Measurements from ENCODE around the gene JAK2.
A peak's percentile ranks its signal among the peaks of the same experiment; 100 is the strongest.
"Not testable (repeated sequence)": the region's sequence is repeated elsewhere in the genome, so short reads cannot be mapped to it uniquely, and the experiment has no call there.

JAK2 gene

DNA sequence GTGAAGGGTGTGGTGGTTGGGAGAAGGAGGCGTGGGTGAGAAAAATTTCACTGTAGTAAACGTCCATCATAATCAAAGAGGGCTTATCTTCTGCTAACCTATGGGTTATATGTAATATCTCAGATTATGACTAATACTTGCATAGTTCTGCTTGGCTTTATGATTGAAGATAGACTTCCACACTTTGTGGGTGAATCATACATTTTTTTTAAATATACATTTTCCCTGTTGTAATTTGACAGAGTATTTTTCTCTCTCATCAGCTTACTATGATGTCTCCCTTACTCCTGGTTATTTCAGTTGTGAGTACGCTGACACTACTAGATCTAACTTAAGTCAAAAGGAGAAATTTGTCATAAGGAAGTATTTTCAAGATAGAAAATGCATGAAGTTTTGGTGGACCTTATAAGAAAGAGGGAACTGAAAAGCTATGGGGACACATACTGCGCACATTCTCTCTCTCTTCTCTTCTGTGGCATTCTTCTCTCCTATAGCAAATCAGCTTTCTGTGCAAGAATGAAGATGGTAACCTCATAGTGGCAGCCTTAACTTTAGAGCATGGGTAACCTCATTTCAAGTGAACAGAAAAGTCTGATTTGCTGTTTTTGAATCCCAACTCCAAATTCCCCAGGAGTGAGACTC is 4.9 kb upstream of the JAK2 start:
- DNase-seq (ENCODE audit: low read depth in 2 of 3, low spot score in 1 of 3), result no peak

DNA sequence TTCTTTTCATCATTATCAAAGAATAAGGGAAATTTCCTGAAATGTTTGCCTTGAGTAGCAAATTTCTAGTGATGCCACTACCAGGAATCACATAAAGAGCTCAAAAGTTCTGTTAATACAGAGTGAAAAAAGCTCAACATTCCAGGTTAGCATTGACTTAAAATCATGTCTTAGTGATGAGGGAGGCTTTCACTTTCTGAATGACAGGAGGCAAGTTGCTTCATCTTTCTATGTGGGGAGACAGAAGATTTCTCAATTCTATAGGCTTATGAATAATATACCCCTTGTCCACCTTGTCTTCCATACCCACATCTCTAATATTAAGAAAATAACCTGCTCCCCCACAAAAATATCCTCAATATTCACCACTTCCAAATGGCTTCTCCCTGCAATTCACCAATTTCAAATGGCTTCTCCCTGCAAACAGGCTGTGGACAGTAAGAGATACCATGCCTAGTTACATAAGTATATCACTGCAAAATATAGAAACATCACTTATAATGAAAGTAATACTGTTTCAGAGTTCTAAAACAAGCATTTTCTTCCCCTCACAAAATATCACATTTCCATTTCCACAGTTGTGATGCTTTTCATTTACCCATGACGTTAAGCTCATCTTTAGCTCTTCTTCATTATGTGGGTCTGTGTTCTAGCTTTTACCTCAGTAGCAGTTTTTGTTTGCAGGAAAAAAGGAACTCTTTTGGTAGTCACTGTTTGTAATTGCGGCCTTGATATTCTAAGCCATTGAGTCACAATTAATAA is 2.2 kb upstream of the JAK2 start:
- DNase-seq (ENCODE audit: low read depth in 2 of 3, low spot score in 1 of 3), result no peak

DNA sequence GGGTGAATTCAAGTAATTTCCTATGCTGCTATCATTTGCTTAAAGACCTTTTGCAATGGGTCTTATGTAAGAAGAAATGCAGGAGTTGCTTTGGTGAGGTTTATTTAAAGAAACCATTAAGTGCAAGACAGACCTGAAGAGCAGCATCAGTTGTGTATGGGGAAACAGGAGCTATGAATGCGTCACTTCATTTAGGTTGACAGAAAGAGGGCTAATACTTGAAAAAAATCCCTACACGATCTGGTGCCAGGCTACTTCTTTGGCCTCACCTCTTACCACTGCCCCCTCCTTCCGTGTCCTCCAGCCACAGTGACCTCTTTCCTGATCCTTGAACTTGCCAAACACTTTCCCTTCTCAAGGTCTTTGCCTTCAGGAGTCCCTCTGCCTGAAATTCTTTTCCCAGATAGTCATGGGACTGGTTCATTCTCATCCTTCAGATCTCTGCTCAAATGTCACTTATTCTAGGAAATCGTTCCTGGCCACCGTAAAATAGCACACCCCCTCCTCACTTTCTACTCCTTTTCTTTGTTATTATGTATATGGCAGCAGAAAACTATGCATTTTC is 1.4 kb upstream of the JAK2 start:
- DNase-seq (ENCODE audit: low read depth in 2 of 3, low spot score in 1 of 3), result no peak

DNA sequence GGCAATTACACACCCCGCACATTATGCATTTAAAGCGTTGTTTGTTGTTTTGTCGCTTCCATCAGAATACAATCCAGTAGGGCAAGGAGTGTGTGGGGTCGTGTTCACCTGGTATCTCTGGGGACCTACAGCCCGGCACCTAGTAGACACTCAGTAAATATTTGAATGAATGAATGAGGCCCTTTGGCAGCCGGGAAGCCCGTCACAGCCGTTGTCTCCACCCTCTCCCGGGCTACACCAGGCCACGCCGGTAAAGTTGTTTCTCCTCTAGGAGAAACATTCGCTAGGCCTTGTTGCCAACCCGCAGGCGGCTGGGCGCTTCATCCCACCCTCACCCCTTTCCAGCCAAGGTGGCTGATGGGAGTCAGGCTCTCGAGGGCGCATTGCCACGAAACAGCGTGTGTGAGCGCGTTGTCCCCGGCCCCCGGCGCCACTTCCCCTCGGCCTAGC is 876 bp upstream of the JAK2 start:
- peak in 1 of 3 donors; percentile 25 for DNase-seq (ENCODE audit: low read depth in 2 of 3, low spot score in 1 of 3)

DNA sequence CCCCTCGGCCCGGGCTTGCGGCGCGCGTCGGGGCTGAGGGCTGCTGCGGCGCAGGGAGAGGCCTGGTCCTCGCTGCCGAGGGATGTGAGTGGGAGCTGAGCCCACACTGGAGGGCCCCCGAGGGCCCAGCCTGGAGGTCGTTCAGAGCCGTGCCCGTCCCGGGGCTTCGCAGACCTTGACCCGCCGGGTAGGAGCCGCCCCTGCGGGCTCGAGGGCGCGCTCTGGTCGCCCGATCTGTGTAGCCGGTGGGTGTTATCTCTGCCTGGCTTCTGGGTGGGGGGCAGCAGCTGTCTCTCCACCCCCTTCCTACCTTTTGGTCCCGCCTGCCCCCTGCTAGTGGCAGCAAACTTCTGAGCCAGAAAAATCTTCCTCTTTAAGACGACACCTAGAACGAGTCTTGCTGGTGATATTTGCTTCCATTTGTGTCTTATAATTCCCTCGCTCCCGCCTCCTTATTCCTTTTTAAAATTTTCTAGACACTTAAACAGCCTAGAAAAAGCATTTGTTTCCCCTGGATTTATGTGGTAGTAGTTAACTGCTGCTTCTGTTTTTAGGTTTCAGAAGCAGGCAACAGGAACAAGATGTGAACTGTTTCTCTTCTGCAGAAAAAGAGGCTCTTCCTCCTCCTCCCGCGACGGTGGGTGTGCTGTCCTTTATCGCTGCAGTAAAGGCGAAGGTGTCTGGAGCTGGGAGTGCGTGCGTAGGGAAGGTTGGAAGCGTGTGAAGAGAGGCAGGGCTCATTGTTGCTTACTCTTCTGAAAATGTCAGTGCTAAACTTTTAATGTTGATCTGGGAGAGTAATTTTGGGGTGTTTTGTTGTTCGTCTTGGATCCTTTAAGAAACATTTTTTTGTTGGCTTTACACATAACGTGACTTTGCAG is 554 bp downstream of the JAK2 start:
- no peak for DNase-seq (ENCODE audit: low read depth in 2 of 3, low spot score in 1 of 3)

DNA sequence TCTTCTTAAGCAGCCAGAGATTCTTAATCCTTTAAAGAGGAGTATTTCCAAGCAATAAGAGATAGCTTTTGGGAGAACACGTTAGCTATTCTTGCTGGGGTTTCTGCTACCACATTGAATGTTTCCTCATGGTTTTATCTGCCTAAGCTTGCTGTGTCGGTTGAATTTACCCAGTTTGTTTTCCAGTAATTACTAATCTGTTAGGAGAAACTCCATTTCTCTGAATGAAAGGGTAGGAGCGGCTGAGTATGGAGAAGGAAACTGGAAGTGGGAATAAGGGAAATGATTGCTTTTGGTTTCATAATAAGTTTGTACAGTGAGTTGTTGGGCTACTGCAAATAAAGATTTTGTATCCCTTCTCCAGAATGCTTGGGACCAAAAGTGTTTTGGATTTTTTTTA is 1.2 kb downstream of the JAK2 start:
- DNase-seq (ENCODE audit: low read depth in 2 of 3, low spot score in 1 of 3), result no peak

DNA sequence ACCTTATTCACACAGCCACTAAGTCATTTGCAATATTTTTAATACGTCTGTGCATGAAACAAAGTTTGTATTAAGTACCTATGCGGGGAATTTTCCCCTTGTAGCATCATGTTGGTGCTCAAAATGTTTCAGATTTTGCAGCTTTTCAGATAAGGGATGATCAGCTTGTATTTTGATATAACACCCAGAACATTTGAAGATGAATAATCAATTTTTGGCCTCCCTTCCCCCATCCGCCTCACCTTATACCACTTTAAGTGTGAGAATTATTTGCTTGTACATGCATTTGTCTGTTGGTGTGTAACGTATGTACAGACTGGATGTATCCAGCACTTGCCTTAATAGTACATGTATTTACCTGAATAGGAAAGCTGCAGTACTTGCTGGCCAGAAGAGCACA is 1.7 kb downstream of the JAK2 start:
- DNase-seq (ENCODE audit: low read depth in 2 of 3, low spot score in 1 of 3), result no peak

DNA sequence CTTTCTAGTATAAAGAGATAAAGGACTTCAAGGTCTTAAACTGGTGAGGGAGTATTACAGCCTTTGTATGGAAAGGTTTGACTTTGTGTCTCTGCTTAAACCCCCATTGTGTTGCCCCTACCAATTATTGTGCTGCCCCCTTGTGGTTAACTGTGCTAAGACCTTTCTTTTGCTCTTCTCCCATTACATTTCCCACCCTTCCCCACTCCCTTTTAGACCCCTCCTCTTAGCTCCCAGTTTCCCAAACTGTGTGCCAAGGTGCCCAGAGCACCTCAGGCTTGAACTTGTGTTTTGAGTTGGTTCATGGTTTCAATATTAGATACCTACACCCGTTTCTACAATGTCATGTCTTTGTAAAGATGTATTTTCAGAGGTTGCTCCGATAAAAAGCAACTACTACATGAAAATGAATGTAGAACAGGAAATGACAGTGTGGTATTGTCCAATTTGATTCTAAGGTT is 2.9 kb downstream of the JAK2 start:
- DNase-seq (ENCODE audit: low read depth in 2 of 3, low spot score in 1 of 3), result peak in 2 of 3 donors; percentile 36 to 82

DNA sequence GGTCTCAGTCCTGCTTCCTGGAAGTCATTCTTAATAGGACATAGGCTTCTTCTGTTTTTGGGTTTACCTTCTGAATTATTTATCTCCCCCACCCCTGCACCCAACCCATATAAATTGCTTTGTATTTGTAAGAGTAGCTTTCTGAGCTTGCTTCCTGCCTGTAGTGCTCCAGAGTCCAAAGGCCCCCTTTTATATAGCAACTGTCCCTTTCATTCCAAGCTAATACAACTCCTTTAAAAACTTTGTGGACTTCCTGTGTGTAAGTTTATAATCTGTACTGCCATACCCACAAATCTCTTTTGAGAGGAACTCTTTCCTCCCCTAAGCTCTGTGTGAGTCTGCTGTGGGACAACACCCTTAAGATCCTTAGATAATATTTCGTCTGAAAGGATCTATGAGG is 7.8 kb downstream of the JAK2 start:
- DNase-seq (ENCODE audit: low read depth in 2 of 3, low spot score in 1 of 3), result no peak

DNA sequence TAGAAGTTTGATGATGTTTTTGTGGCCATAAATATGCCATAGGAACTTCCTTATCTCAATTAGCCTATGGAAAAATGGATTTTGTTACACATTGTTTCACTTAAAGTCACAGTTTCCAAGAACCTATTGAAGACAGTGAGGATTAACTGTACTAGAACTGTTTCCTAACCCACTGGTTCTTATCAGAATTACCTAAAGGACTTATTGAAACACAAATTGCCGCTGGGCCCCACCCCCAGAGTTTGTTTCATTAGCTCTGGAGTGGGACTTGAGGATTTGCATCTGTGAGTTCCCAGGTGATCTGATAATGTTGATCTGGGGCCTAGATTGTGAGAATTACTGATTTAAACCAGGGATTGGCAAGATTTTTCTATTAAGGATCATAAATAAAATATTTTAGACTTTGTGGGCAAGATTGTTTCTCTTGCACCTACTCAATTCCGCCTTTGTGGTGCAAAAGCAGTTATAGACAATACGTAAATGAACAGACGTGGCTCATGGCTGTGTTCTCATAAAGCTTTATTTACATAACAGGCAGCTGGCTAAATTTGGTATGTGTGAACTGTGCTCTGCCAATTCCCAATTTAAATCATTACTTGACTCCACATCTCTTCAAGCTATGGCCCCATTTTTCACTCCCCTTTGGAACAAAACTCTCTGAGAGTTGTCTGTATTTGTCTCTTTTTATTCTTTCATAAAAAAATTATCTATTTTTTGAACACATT is 9.3 kb downstream of the JAK2 start:
- no peak for DNase-seq (ENCODE audit: low read depth in 2 of 3, low spot score in 1 of 3)

DNA sequence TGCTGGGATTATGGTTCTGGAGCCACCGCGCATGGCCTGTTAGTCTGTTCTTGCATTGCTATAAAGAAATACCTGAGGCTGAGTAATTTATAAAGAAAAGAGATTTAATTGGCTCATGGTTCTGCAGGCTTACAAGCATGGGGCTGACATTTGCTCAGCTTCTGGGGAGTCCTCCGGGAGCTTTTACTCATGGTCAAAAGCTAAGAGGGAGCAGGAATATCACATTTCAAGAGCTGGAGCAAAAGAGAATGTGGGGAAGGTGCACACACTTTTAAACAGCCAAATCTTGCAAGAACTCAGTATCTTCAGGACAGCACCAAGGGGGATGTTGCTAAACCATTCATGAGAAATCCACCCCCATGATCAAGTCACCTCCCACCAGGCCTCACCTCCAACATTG is 12.1 kb downstream of the JAK2 start:
- DNase-seq (ENCODE audit: low read depth in 2 of 3, low spot score in 1 of 3), result no peak

DNA sequence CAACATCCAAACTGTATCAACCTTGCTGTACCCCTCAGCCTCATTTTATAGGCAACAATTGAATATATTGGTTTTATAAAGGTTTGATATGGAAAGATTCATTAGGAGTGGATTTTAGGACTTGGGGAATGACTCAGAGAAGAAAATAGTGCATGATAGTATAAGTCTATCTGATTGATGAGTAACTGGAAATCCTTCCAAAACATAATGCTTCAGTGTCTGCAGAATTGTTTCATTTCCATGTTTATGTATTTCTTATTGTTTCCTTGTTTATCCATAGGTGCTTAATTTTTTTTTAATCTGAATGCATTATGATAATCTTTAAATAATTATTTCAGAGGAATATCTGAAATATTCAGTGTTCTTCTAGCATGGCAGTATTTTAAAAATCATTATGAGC is 12.6 kb downstream of the JAK2 start:
- DNase-seq (ENCODE audit: low read depth in 2 of 3, low spot score in 1 of 3), result no peak

DNA sequence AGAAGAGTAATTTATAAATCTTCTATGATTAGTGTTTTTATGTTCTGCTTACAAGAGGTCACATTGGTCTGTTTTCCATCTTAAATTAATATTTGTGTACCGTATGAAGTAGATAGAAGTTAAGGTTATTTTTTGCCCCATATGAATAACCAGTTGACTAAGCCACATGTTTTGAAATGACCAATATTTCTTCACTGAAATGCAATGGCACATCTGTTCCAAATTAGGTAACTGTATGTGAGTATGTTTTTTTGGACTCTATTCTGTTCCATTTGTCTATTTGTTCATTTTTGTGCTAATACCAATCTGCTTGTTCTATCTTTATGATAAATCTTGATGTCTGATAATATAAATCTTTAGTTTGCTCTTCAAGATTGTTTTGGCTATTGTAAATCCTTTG is 17.7 kb downstream of the JAK2 start:
- DNase-seq (ENCODE audit: low read depth in 2 of 3, low spot score in 1 of 3), result no peak

DNA sequence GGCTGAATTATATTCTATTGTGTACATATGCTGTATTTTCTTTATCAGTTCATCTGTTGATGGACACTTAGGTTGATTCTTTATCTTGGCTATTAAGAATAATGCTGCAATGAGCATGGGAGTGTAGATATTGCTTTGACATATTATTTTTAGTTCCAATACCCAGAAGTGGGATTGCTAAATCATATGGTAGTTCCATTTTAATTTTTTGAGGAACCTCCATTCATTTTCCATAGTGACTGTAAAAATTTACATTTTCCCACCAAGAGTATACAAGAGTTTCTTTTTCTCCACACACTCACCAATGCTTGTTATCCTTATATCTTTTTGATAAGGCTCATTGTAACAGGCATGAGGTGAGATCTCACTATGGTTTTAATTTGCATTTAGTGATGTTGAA is 19.4 kb downstream of the JAK2 start:
- DNase-seq (ENCODE audit: low read depth in 2 of 3, low spot score in 1 of 3), result no peak

DNA sequence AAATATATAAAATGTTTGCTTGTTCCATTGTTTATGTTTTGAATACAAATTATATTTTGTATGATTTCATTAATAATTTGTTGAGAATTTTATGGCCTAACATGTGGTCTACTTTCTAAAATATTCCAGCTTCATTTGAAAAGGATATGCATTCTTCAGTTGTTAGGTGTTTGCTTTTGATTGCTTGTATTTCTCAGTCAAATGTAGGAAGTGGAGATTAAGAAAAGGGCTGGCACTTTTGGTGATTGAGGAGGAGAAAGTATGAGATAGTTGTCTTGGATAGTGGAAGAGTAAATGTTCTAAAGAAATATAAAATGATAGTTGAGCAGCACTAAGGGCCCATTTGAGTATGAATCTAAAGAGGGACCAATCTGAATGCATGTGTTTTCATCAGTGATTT is 23.1 kb downstream of the JAK2 start:
- no peak for DNase-seq (ENCODE audit: low read depth in 2 of 3, low spot score in 1 of 3)

DNA sequence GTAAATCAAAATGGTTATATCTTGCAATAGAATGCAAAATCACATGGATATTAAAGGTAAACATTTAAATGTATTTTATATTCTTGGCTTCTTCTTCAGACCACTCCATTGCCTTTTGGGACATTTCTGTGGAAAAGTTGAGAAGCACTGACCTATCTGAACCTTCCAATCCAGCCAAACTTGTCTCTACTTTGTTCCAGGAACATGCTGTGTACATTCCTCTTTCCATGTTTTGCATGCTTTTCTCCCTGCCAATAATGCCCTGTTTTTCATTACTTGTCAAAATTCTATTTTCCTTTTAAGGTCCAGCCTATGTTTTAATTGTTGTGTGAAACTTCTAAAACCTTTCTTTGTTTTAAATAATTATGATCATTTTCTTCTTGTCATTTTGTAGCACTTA is 28.3 kb downstream of the JAK2 start:
- no peak for DNase-seq (ENCODE audit: low read depth in 2 of 3, low spot score in 1 of 3)

DNA sequence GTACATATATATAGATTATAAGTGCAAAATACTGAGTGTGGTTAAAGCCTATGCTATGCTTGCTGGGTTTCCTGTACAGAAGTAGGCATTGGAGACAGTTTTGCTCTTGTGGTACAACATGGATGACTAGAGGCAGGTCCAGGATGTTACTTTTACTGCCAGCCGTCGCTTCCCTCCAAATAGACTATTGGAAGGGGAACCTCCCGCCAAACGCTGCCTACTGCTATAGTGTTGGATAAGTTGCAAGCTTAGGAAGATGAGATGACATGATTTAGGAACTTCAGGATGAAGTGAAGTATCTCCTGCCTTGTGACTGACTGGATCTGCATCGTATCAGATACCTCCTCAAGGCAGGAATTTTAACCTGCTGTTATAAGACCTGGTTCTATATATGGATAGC is 30.9 kb downstream of the JAK2 start:
- DNase-seq (ENCODE audit: low read depth in 2 of 3, low spot score in 1 of 3), result no peak

DNA sequence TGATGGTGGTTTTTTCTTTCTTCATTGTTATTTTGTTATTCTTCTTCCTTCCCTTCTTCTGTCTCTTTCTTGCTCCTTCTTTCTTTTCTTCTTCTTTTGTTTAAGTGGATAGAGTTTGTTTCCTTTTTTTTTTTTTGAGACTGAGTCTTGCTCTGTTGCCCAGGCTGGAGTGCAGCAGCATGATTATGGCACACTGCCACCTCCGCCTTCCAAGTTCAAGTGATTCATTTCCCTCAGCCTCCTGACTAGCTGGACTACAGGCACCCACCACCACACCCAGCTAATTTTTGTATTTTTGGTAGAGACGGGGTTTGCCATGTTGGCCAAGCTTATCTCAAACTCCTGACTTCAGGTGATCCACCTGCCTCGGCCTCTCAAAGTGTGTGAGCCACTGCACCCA is 40.3 kb downstream of the JAK2 start:
- DNase-seq (ENCODE audit: low read depth in 2 of 3, low spot score in 1 of 3), result no peak

DNA sequence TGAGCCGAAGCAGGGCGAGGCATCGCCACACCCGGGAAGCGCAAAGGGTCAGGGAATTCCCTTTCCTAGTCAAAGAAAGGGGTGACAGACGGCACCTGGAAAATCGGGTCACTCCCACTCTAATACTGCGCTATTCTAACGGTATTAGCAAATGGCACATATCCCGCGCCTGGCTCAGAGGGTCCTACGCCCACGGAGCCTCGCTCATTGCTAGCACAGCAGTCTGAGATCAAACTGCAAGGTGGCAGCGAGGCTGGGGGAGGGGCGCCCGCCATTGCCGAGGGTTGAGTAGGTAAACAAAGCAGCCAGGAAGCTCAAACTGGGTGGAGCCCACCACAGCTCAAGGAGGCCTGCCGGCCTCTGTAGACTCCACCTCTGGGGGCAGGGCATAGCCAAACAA is 46.9 kb downstream of the JAK2 start:
- not testable (repeated sequence) for DNase-seq (ENCODE audit: low read depth in 2 of 3, low spot score in 1 of 3)

DNA sequence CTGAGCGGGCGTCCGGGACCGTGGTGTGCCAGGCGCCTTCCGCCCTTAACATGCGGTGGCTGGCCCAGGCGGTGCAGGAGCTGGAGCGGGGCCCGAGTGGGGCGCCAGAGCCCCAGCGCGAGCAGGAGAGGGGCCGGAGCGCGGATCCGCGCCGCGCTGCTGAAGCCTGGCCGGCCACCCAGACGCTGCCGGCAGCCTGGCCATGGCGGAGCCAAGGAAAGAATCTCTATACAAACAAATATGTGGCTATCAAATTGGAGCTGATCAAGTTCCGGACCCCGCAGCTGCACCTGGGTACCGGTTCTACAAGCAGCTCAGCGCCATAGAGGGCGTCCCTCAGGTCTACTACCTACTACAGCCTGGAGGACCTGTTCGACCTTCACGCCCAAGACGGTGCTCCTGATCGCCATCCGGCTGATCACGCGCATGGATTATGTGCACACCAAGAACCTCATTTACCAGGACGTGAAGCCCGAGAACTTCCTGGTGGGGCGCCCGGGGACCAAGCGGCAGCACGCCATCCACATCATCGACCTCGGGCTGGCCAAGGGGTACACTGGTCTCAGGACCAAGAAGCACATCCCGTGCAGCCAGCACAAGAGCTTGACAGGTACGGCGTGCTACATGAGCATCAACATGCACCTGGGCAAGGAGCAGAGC is 55.8 kb downstream of the JAK2 start:
- no peak for DNase-seq (ENCODE audit: low read depth in 2 of 3, low spot score in 1 of 3)

All from stimulated activated CD4-positive, alpha-beta T cell treated with anti-CD3 and anti-CD28 coated beads, Interleukin-12 subunit alpha, Interleukin-12 subunit beta, amount 100 ng/mL, for 48 hours (primary cell).